Measurements from ENCODE around the gene TTLL9.
"Not testable (repeated sequence)": the region's sequence is repeated elsewhere in the genome, so short reads cannot be mapped to it uniquely, and the experiment has no call there.

TTLL9 gene

DNA sequence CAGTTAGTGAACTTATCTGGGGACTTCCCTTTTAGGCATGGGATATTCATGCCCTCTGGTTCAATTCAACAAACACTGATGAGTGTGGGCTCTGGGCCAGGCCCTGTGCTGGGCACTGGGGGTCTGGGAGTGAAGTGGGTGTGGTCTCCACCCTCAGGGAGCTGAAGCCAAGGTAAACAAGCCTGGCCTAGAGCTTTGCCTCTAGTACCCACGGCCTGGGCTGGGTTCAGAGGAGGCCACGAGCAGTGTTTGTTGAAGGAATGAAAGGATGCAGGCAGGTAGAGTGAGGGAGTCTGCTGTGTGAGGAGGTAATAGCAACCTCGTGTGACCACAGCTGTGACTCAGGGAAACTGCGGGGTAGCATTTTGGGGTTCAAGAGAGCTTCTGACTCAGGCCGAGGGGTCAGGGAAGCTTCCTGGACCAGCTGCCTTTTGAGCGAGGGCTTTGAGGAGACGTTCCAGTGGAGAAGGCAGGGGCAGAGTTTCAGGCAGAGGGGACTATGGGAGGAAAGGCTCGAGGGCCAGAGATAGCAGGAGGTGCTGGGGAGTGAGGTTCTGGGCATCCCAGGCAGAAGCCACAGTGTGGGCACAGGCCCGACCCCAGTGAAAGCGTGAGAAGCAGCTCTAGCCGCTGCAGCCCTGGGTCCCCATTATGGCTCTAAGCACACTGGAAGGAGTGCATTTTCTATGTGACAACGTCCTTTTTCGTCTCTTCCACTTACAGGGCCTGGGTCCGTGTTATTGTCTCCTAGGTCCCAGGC is 45.7 kb upstream of the TTLL9 start:
- H3K9me3 ChIP-seq, result no peaks in the 10 kb centered on the region
- no peaks in the 10 kb centered on the region for H3K4me1 ChIP-seq
- H3K4me3 ChIP-seq (ENCODE audit: low read depth, low read length), result no peak overlapping the region
- H3K36me3 ChIP-seq, result no peaks in the 10 kb centered on the region
- no peak for DNase-seq
- H3K27me3 ChIP-seq, result no peaks in the 10 kb centered on the region
- TF ChIP-seq, protein P1, sequence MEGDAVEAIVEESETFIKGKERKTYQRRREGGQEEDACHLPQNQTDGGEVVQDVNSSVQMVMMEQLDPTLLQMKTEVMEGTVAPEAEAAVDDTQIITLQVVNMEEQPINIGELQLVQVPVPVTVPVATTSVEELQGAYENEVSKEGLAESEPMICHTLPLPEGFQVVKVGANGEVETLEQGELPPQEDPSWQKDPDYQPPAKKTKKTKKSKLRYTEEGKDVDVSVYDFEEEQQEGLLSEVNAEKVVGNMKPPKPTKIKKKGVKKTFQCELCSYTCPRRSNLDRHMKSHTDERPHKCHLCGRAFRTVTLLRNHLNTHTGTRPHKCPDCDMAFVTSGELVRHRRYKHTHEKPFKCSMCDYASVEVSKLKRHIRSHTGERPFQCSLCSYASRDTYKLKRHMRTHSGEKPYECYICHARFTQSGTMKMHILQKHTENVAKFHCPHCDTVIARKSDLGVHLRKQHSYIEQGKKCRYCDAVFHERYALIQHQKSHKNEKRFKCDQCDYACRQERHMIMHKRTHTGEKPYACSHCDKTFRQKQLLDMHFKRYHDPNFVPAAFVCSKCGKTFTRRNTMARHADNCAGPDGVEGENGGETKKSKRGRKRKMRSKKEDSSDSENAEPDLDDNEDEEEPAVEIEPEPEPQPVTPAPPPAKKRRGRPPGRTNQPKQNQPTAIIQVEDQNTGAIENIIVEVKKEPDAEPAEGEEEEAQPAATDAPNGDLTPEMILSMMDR (IDR thresholded peaks at IDR 0.05; ENCODE audit: low read depth, low read length), result no peak

DNA sequence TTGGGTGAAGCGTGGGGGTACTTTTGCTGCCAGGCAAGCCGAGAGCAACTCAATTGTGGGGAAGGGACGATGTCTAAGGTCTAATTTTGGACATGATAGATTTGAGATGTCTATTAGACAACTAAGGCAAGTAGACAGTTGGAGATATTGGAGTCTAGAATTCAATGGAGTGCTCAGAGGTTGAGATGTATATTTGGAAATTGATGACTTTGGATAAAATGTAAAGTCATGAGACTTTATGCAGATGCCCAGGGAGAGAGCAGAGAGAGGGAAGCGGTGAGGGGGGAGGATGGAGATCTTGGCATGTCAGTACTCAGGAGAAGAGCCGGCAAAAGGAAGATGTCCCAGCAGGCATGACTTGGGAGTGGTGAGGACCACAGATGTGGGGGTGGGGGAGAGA is 44.4 kb upstream of the TTLL9 start:
- no peak overlapping the region for H3K4me3 ChIP-seq (ENCODE audit: low read depth, low read length)
- H3K36me3 ChIP-seq, result no peaks in the 10 kb centered on the region
- no peaks in the 10 kb centered on the region for H3K4me1 ChIP-seq
- TF ChIP-seq, protein P1 (IDR thresholded peaks at IDR 0.05; ENCODE audit: low read depth, low read length), result no peak
- DNase-seq, result no peak
- H3K27me3 ChIP-seq, result no peaks in the 10 kb centered on the region
- H3K9me3 ChIP-seq, result no peaks in the 10 kb centered on the region

DNA sequence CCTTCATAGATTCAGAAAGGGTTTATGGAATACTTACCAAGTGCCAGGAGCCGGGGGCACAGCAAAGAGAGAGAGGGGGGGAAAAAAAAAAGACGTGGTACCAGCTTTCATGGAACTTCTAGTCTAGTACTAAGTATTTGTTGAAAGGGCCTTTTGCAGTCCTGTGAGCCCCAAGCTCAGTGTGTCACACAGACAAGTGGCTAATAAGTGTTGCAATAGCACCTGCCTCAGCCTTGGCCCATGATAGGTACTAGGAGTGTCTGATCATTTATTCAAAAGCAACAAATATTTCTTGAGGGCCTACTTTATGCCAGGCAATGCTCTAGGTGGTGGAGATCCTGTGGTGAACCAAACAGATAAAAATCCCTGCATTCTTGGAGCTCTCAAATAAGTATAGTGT is 43.4 kb upstream of the TTLL9 start:
- H3K4me1 ChIP-seq, result no peaks in the 10 kb centered on the region
- H3K36me3 ChIP-seq, result no peaks in the 10 kb centered on the region
- no peak overlapping the region for H3K4me3 ChIP-seq (ENCODE audit: low read depth, low read length)
- no peak for DNase-seq
- TF ChIP-seq, protein P1 (IDR thresholded peaks at IDR 0.05; ENCODE audit: low read depth, low read length), result no peak
- H3K27me3 ChIP-seq, result no peaks in the 10 kb centered on the region
- H3K9me3 ChIP-seq, result no peaks in the 10 kb centered on the region

DNA sequence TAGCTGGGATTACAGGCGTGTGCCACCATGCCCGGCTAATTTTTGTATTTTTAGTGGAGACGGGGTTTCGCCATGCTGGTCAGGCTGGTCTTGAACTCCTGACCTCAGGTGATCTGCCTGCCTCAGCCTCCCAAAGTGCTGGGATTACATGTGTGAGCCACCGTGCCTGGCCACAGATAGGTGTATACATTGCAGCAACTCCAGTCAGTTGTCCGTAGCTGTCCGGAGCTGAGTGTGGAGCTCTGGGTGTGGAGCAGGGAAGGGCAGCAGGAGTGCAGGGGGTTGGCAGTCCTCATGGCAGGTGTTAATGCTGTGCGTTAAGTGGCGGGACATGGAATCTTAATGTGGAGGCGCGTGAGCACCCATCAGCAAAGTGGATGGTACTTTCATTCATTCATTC is 42.4 kb upstream of the TTLL9 start:
- not testable (repeated sequence) for H3K9me3 ChIP-seq; H3K27me3 ChIP-seq; H3K4me1 ChIP-seq; H3K4me3 ChIP-seq (ENCODE audit: low read depth, low read length); DNase-seq; H3K36me3 ChIP-seq

DNA sequence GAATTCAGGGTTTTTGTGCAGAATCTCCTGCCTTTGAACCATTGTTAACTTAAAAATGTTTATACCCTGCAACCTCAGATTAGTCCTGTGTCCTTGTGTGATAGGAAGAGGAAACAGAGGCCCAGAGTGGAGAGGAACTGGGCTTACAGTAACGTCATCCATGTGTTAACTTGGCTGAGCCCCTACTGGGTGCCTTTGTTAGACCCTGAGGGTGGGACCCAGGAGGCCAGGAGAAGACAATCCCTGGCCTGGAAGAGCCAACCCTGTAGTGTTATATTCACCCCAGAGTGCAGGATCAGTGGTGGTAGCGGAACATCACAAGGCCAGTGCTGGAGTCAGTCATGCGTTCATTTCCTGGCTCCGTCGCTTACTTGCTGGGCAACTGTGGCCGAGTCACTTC is 40.7 kb upstream of the TTLL9 start:
- no peaks in the 10 kb centered on the region for H3K27me3 ChIP-seq
- H3K4me1 ChIP-seq, result no peaks in the 10 kb centered on the region
- no peak overlapping the region for H3K4me3 ChIP-seq (ENCODE audit: low read depth, low read length)
- no peaks in the 10 kb centered on the region for H3K9me3 ChIP-seq
- TF ChIP-seq, protein P1 (IDR thresholded peaks at IDR 0.05; ENCODE audit: low read depth, low read length), result no peak
- DNase-seq, result no peak
- no peaks in the 10 kb centered on the region for H3K36me3 ChIP-seq

DNA sequence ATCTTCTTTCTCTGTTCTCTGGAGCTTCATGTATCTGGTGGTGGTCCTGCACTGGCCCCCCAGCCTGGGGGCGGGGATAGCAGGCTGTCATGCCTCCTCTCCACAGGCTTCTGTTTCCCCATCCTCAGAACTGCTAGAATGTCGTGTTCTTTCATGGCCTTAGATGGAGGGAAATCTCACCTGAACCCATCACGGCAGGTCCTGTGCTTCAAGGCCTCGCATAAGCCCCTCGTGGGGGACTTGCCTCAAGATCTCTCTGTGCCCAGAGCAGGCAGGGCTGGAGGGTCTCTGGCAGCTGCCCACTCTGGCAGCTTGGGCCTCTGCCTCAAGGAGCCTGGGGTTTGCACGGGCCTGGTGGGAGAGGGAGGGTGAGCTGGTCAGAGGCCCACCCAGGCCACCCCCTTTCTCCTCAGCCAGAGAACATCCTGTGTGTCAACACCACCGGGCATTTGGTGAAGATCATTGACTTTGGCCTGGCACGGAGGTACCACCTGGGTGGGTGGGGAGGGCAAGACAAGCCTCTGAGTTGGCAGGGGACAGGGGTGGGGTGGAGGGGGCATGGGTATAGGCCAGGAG is 39.9 kb upstream of the TTLL9 start:
- TF ChIP-seq, protein P1 (IDR thresholded peaks at IDR 0.05; ENCODE audit: low read depth, low read length), result no peak
- no peak for DNase-seq
- Histone ChIP-seq H3K27me3 (no peaks in the 10 kb centered on the region), H3K4me1 (no peaks in the 10 kb centered on the region), H3K36me3 (no peaks in the 10 kb centered on the region), H3K9me3 (no peaks in the 10 kb centered on the region), H3K4me3 (ENCODE audit: low read depth, low read length) (no peak overlapping the region)

Data from BE2C (cell line).